Stimulated activated naive CD8-positive, alpha-beta T cell treated with anti-CD3 and anti-CD28 coated beads, Interleukin-15, Interleukin-2, amounts not matched to agents 100 ng/mL and 50 ng/mL, for 24 hours (primary cell): ENCODE results near the gene SHFL.

Experiments
- H3K27ac Mint-ChIP-seq: one replicate; pipeline ENCODE4 v1.8.0; 2021; ENCODE audit warnings: mild to moderate bottlenecking, mixed read lengths
- H3K27me3 Mint-ChIP-seq: one replicate; pipeline ENCODE4 v1.8.0; 2021; ENCODE audit warnings: mixed read lengths
- H3K36me3 Mint-ChIP-seq: one replicate; pipeline ENCODE4 v1.8.0; 2021; ENCODE audit warnings: low read depth, mixed read lengths
- H3K4me1 Mint-ChIP-seq: one replicate; pipeline ENCODE4 v1.8.0; 2021; ENCODE audit warnings: low read depth, mixed read lengths
- H3K4me3 Mint-ChIP-seq: one replicate; pipeline ENCODE4 v1.8.0; 2021; ENCODE audit warnings: mild to moderate bottlenecking, mixed read lengths
- H3K9me3 Mint-ChIP-seq: one replicate; pipeline ENCODE4 v1.8.0; 2021; ENCODE audit warnings: mixed read lengths

The SHFL gene

DNA sequence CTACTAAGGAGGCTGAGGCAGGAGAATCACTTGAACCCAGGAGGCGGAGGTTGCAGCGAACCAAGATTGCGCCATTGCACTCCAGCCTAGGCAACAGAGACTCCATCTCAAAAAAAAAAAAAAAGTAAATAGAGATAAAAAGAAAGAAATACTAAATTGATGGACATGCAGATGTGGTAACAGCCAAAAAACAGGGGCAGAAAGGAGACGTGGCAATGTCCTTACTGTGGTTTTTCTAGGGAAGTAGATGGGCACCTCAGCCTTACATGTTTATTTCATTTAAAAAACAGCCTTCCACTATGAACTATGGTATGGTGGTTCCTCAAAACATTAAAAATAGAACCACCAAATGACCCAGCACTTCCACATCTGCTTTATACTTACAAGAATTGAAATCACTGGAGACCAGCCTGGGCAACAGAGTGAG, 40.1 kb downstream of the SHFL start:
- Mint-ChIP-seq H3K4me3 (no peak overlapping the region), H3K4me1 (no peaks in the 10 kb centered on the region), H3K27ac (peak overlapping the region; percentile 45), H3K36me3 (peaks cover 20% of the 10 kb centered on the region), H3K9me3 (no peaks in the 10 kb centered on the region), H3K27me3 (no peaks in the 10 kb centered on the region)

DNA sequence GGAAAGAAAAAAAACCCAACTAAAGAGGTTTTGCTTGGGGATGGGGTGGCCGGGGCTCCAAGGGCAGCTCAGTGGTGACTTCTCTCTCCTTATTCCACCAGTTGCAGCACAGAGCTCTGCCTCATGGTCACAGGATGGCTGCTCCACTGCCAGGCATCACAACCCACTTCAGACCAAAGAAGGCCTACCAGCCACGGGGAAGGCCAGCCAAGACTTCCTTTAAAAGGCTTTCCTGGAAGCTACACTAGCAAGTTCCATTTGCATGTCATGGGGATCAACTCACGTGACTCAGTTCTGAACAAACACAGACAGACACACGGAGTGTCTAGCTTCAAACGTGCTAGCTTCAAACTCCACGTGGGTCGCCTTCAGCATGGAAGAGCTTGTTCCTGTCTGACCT, 46.8 kb downstream of the SHFL start:
- H3K27me3 Mint-ChIP-seq = no peaks in the 10 kb centered on the region
- peaks cover 40% of the 10 kb centered on the region for H3K36me3 Mint-ChIP-seq
- H3K4me1 Mint-ChIP-seq = no peaks in the 10 kb centered on the region
- no peak overlapping the region for H3K27ac Mint-ChIP-seq
- no peaks in the 10 kb centered on the region for H3K9me3 Mint-ChIP-seq
- no peak overlapping the region for H3K4me3 Mint-ChIP-seq

DNA sequence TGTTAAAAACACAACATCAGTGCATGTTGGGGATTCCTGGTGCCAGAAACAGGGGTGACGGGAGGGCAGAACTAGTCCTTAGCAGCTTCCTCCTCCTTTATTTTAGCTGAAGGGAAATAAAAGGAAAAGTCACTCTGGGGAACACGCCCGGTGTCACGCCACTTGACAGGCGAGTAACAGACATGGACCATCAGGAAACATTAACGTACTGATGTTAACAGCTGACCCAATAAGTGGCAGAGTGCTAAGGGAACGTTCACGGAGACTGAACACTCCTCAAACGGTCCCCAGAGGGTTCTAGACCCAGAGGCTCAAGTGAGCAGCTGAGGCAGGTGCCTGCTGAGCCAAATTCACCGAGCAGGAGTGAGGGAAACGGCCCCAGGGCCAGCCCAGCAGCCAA, 47.5 kb downstream of the SHFL start:
- H3K4me1 Mint-ChIP-seq = no peaks in the 10 kb centered on the region
- peaks cover 41% of the 10 kb centered on the region for H3K36me3 Mint-ChIP-seq
- no peaks in the 10 kb centered on the region for H3K27me3 Mint-ChIP-seq
- no peak overlapping the region for H3K4me3 Mint-ChIP-seq
- no peaks in the 10 kb centered on the region for H3K9me3 Mint-ChIP-seq
- H3K27ac Mint-ChIP-seq = no peak overlapping the region

DNA sequence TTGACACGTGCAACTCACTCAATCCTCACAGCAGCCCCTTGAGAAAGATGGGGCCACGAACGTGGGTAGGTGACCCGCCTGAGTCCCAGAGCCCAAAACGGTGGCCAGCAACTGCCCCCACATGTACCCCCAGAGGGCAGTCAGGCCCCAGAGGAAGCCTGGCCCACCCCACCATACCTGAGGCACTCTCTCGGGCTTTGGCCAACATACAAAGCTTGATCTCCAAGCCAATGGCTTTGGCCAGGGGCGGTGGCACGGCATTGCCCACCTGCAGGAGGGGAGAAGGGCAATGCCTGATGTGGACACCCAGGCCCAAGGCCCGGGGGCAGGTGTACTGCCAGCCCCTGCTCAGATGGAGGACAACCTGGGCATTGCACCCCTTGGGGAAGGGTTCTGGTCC, 47.9 kb downstream of the SHFL start:
- Mint-ChIP-seq H3K27ac (no peak overlapping the region), H3K4me3 (no peak overlapping the region), H3K36me3 (peaks cover 44% of the 10 kb centered on the region), H3K27me3 (no peaks in the 10 kb centered on the region), H3K9me3 (no peaks in the 10 kb centered on the region), H3K4me1 (no peaks in the 10 kb centered on the region)

DNA sequence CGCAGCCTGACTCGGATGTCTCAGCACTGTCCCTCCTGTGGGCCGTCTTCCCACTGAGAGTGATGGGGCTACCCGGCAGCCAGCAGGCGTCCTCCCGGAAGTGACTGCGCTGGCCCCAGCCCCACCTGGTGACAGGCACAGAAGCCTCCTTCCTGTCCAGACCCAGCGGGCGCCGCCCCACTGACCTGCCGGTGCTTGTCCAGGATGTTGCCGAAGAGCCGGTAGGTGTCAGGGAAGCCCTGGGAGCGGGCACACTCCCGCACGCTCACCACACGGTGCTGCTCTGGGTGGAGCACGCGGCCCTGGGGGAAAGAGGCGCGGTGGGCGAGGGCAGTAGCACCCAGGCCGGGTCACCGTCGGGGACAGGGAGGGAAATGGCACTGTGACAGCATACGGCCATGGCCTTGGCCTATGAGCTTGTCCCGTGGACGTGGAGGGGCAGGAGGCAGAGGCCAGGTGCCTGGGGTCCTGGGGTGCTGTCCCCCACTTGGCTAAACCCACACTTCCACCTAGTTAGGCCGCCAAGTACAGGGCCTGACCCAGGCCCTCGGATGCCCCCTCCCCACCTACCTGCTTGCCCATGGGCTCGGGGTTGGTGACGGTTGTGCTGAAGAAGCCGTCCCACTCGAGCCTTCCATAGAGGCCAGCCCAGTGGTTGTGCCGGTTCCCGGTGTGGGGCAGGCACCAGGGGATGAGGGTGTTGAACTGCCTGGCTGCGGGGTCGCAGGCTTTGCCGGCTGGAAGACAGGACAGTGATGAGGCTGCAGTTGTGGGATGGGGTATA, 49.6 kb downstream of the SHFL start:
- Mint-ChIP-seq H3K9me3 (no peaks in the 10 kb centered on the region), H3K4me1 (no peaks in the 10 kb centered on the region), H3K27ac (no peak overlapping the region), H3K4me3 (no peak overlapping the region), H3K36me3 (peaks cover 47% of the 10 kb centered on the region), H3K27me3 (no peaks in the 10 kb centered on the region)

DNA sequence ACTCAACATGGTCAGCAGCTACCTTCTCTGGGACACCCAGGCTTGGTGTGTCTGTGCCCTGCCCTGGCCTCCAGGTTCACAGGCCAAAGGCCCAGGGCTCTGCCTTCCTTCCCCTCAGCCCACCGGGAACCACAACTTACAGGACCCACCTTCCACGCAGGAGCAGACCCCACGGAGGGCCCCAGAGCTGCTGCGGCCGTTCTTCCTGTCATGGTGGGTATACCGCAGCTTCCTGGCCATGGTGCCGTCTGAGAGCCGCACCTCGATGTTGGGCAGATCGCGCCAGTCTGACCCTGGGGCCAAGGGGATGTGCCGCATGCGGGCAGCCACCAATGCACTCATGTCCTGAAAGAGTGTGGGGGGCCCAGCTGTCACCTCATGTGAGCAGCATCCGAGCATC, 50.8 kb downstream of the SHFL start:
- peaks cover 55% of the 10 kb centered on the region for H3K36me3 Mint-ChIP-seq
- no peaks in the 10 kb centered on the region for H3K4me1 Mint-ChIP-seq
- H3K9me3 Mint-ChIP-seq = no peaks in the 10 kb centered on the region
- no peak overlapping the region for H3K4me3 Mint-ChIP-seq
- no peaks in the 10 kb centered on the region for H3K27me3 Mint-ChIP-seq
- H3K27ac Mint-ChIP-seq = no peak overlapping the region

DNA sequence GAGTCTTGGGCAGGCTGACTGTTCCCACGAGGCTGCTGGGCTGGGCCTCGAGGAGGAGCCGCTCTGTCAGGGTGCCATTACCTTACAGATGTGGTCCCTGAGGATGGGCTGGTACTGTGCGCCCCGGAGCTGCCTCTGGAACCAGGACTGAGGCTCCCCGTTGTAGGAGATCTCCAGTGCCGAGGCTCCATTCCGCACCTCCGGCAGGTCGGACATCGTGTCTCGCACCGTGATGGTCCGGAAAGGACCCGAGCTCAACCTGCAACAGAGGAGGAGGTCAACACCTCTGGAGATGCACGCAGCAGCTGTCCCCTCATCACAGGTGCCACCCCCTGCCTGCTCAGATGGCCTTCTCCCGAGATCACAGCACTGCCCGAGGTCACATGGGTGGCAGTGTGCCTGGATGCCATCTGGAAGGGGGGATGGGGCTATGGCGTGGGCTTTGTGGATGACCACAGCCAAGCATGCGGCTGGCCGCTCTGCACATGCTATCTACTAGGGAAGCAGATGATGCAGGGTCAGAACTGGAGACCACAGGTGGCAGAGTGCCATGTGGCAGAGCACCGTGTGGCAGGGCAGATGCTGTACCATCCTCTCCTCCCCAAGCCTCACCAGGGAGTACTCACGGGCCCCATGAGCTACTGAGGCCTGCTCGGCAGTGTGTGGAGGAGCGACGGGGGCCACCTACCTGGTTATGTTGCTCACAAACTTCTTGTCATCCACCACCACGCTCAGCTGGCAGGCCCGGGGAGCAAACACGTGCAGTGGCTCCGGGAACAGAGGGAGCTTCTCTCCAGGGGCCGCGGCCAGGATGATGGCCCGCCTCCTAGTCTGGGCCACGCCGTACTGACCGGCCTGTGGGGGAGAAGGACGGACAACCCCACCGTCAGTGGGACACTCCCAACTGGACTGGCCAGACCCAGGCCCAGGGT, 51.9 kb downstream of the SHFL start:
- H3K4me1 Mint-ChIP-seq = peaks cover 4% of the 10 kb centered on the region
- H3K4me3 Mint-ChIP-seq = no peak overlapping the region
- H3K9me3 Mint-ChIP-seq = no peaks in the 10 kb centered on the region
- H3K27me3 Mint-ChIP-seq = no peaks in the 10 kb centered on the region
- H3K27ac Mint-ChIP-seq = no peak overlapping the region
- H3K36me3 Mint-ChIP-seq = peaks cover 56% of the 10 kb centered on the region

DNA sequence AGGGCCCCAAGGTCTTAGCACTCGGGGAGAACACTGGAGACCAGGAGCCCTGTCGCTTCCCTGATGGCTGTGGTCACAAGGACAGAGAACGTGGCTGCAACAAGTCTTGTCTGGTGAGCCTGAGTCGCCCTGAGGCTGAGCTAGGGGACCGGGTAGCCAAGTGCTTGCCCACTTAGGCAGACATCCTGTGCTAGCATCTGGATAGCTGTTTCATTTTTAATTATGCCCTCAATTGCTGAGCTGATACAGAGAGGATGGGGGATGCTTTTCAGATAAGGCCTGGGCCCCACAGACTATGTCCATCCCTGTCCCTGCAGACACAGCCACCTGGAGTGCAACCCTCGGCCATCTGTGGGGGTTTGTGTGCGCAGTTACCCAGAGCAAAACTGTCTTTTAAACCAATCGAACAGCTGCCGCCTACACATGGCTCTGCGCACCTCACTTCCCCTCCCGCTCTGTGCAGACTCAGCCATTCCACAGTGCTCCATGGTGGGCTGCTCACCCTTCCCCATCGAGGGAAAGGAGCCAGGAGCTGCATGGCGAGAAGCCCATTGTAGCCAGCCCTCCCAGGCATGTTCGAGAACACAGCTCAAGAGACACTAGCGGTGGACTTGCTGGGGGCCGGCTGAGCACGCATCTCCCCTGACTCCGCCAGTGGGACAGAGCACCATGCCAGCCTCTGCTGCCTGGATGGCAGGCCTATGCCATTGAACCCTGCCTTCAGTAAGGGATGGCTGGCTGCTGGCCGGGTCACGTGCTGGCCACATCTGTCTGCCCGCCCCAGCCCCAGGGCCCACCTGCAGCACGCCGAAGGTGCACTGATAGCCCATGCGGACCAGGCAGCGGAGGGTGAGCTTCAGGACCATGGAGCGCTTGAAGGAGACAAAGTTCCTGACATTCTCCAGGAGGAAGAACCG, 53.0 kb downstream of the SHFL start:
- peaks cover 10% of the 10 kb centered on the region for H3K4me1 Mint-ChIP-seq
- H3K27ac Mint-ChIP-seq = no peak overlapping the region

DNA sequence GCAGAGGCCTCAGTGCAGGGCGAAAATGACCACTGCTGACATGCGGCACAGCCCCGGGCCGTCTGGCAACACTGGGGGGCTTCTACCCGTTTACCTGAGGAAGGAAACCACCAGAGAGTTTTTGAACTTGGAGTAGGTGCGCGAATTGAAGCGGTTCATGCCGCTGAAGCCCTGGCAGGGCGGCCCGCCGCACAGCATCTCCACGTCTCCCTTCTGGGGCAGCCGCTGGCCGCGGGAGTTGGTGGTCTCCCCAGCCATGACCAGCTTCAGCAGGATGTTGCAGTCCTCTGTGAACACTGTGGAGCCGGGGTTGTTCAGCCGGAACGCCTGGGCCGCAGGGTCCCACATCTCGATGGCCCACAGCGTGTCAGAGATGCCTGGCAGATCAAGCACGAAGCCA, 53.8 kb downstream of the SHFL start:
- peaks cover 65% of the 10 kb centered on the region for H3K36me3 Mint-ChIP-seq
- H3K4me1 Mint-ChIP-seq = peaks cover 10% of the 10 kb centered on the region
- no peaks in the 10 kb centered on the region for H3K27me3 Mint-ChIP-seq
- no peak overlapping the region for H3K4me3 Mint-ChIP-seq
- no peak overlapping the region for H3K27ac Mint-ChIP-seq
- no peaks in the 10 kb centered on the region for H3K9me3 Mint-ChIP-seq

More for the DNA sequence above, 53.0 kb downstream of the SHFL start:
- Mint-ChIP-seq H3K36me3 (peaks cover 59% of the 10 kb centered on the region), H3K27me3 (no peaks in the 10 kb centered on the region), H3K4me3 (no peak overlapping the region), H3K9me3 (no peaks in the 10 kb centered on the region)

DNA sequence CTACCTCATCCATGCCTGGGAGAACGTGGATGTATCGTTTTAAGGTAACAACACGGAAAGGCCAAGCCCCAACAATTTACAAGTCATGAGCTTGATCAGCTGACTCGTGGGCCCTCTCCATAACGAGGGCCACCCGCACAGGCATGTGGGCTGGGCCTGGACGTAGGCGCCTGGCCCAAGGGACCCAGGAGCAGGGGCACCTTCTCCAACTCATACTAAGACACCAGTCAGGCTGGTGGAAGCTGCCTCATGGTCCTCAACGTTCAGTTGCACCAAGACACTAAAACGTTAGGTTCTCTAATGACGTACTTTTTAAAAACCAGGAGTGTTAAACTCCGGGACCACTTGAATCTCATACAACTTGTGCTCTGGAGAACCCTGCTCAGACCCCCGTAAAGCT, 55.4 kb downstream of the SHFL start:
- H3K4me3 Mint-ChIP-seq = no peak overlapping the region
- no peaks in the 10 kb centered on the region for H3K27me3 Mint-ChIP-seq
- H3K27ac Mint-ChIP-seq = peak overlapping the region; percentile 11
- peaks cover 77% of the 10 kb centered on the region for H3K36me3 Mint-ChIP-seq
- H3K4me1 Mint-ChIP-seq = peaks cover 18% of the 10 kb centered on the region
- H3K9me3 Mint-ChIP-seq = no peaks in the 10 kb centered on the region

DNA sequence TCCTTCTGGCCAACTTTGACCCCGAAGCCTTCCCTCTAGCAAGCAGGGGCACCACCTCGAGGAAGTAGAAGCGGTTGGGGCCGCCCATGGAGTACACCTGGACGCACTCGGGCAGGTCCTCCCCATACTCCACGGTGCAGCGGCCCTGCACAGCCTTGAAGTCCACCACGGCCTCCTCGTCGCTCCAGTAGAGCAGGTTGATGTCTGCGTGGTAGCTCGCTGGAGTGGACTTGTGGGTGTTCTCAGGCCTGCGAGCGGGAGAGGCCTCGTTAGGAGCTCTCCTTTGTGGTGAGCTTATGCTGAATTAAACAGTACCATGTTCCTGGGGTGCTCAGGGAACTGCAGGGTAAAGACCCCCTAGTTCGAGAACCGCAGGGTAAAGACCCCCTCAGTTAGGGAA, 55.9 kb downstream of the SHFL start:
- Mint-ChIP-seq H3K4me1 (peaks cover 18% of the 10 kb centered on the region), H3K27me3 (no peaks in the 10 kb centered on the region), H3K4me3 (no peak overlapping the region)

More for the DNA sequence above, 55.9 kb downstream of the SHFL start:
- peak overlapping the region; percentile 11 for H3K27ac Mint-ChIP-seq
- H3K9me3 Mint-ChIP-seq = no peaks in the 10 kb centered on the region
- H3K36me3 Mint-ChIP-seq = peaks cover 79% of the 10 kb centered on the region
